ENCODE results near the gene ZNF343. TPM values are rescaled to one million over a fixed set of nuclear protein-coding genes. Genes with fewer than 3 reads are reported as not detected.
A peak's percentile ranks its signal among the peaks of the same experiment; 100 is the strongest.

The ZNF343 gene
- polyA plus RNA-seq, 2 of the 4 experiments (the other 2 are of a cell fraction) = 14.0 to 19.0 TPM

- TF ChIP-seq NR3C1 (IDR thresholded peaks at IDR 0.05) (no peak), CBX8 (IDR thresholded peaks at IDR 0.05) (0 out of 2 replicates have a peak, but pooled peaks have one; percentile 36)
- no peaks in the 10 kb centered on the region for H3K9me3 ChIP-seq
- DNase-seq (ENCODE audit: low read depth in 1 of 2, low spot score in 1 of 2) = no peak
- no peak overlapping the region for H3K4me2 ChIP-seq
- FAIRE-seq = peak; percentile 18
- ChIA-PET POLR2A (interaction anchor here (0.9 kb wide), 1 partner anchor 71 kb away, joined by 5 read pairs; the partner anchor contains the start of gene SNRPB), CTCF (interaction anchor here (1.4 to 1.6 kb wide), 2 partner anchors 14 to 20 kb away, joined by 3 to 5 read pairs; no protein-coding TSS in a partner anchor)
- no peak overlapping the region for H3K4me3 ChIP-seq
- H3K27ac ChIP-seq = no peak overlapping the region
- ATAC-seq = no peak
- WGBS (ENCODE audit: missing lambda C conversion rate) = 16% methylated on average over 2 of the region's 2 CpGs
- no peaks in the 10 kb centered on the region for H3K4me1 ChIP-seq
Observed at GRCh38 chr20:2541940-2542339, 33.2 kb upstream of the ZNF343 start.

GRCh38 chr20:2538931-2539720, 30.4 kb upstream of the ZNF343 start:
- TF ChIP-seq ZC3H11A (IDR thresholded peaks at IDR 0.05) (no peak), CTCF (IDR thresholded peaks at IDR 0.05) (no peak), HOXB5 (CRISPR knock-in tag; IDR thresholded peaks at IDR 0.05) (no peak), MAX (IDR thresholded peaks at IDR 0.05) (no peak), KDM5A (IDR thresholded peaks at IDR 0.05) (no peak), EHF (CRISPR knock-in tag; IDR thresholded peaks at IDR 0.05) (no peak), CBX8 (IDR thresholded peaks at IDR 0.05) (no peak), FOSB (CRISPR knock-in tag; IDR thresholded peaks at IDR 0.05) (no peak), FOSL2 (IDR thresholded peaks at IDR 0.05) (no peak), FOSL2 (CRISPR knock-in tag; IDR thresholded peaks at IDR 0.05) (no peak), NR3C1 (IDR thresholded peaks at IDR 0.05) (no peak), ZSCAN20 (CRISPR knock-in tag; IDR thresholded peaks at IDR 0.05) (no peak), SREBF2 (IDR thresholded peaks at IDR 0.05) (no peak), POLR2AphosphoS2 (conservative IDR thresholded peaks at IDR 0.05; ENCODE audit: low read length) (no peak), CEBPB (IDR thresholded peaks at IDR 0.05) (no peak), CBX2 (IDR thresholded peaks at IDR 0.05; ENCODE audit: borderline replicate concordance, low read depth) (no peak), KDM1A (IDR thresholded peaks at IDR 0.05; ENCODE audit: low read depth) (no peak), HES2 (IDR thresholded peaks at IDR 0.05) (no peak)

GRCh38 chr20:2538356-2538755, 29.6 kb upstream of the ZNF343 start:
- CTCF ChIA-PET = interaction anchor here (1.4 to 2.6 kb wide), 4 partner anchors 11 to 331 kb away, joined by 3 to 17 read pairs (median 6); no protein-coding TSS in a partner anchor
- ATAC-seq = peak in 1 of 2 experiments; percentile 16; a peak in 2 of 6 replicates
- Histone ChIP-seq H3K4me2 (no peak overlapping the region), H3K27ac (no peak overlapping the region), H3K4me3 (no peak overlapping the region), H3K9me3 (no peaks in the 10 kb centered on the region), H3K4me1 (no peaks in the 10 kb centered on the region)
- POLR2A ChIA-PET = no interaction called here
- WGBS (ENCODE audit: missing lambda C conversion rate) = 48% methylated on average over 12 of the region's 12 CpGs
- no peak for FAIRE-seq
- no peak for TF ChIP-seq GATA3 (IDR thresholded peaks at IDR 0.05; ENCODE audit: borderline replicate concordance)
- TF ChIP-seq NFE2L2 (conservative IDR thresholded peaks at IDR 0.05; ENCODE audit: low read length) = no peak
- TF ChIP-seq HOXB13 (CRISPR knock-in tag; IDR thresholded peaks at IDR 0.05; ENCODE audit: low read depth) = no peak
- TF ChIP-seq MAFK (IDR thresholded peaks at IDR 0.05; ENCODE audit: partially characterized antibody) = no peak
- TF ChIP-seq ZFP36 (IDR thresholded peaks at IDR 0.05; ENCODE audit: borderline replicate concordance, partially characterized antibody) = no peak
- TF ChIP-seq ZNF302 (CRISPR knock-in tag; IDR thresholded peaks at IDR 0.05) = no peak
- DNase-seq (ENCODE audit: low read depth in 1 of 2, low spot score in 1 of 2) = no peak

More at GRCh38 chr20:2538931-2539720, 30.4 kb upstream of the ZNF343 start:
- Histone ChIP-seq H3K27ac (no peak overlapping the region), H3K4me2 (no peak overlapping the region), H3K9me3 (no peaks in the 10 kb centered on the region), H3K4me1 (no peaks in the 10 kb centered on the region), H3K4me3 (no peak overlapping the region)
- 36% methylated on average over 8 of the region's 8 CpGs for WGBS (ENCODE audit: missing lambda C conversion rate)
- ChIA-PET POLR2A (no interaction called here), CTCF (interaction anchor here (0.5 to 2.6 kb wide), 8 partner anchors 9 to 99 kb away, joined by 3 to 17 read pairs (median 5); no protein-coding TSS in a partner anchor)
- no peak for DNase-seq (ENCODE audit: low read depth in 1 of 2, low spot score in 1 of 2)
- peak; percentile 23 for FAIRE-seq
- ATAC-seq = no peak

Measured in A549 (cell line).